Esophagus muscularis mucosa (tissue), 4 donors: ENCODE measurements around the gene RAG1. TPM values are rescaled to one million over a fixed set of nuclear protein-coding genes. Genes with fewer than 3 reads are reported as not detected.

ENCODE experiments used
- DNase-seq: peaks from one replicate; pipeline ENCODE4 v3.0.0-alpha.2; 2017; ENCODE audit errors: extremely low spot score
- H3K27ac ChIP-seq, 4 donors: fragments of 200-600 bp; sonication (generic); replicated peaks in 1 of 4; 1 replicate in 3 of 4; 2 replicates in 1 of 4; pipeline ENCODE4 v1.5.1; 2016 to 2019; ENCODE audit warnings: mild to moderate bottlenecking in 1 of 4
- H3K27me3 ChIP-seq, 4 donors: fragments of 200-600 bp; sonication (generic); one replicate each; pipeline versions ENCODE4 v1.5.1 to v1.6.0; 2016 to 2019
- H3K36me3 ChIP-seq, 4 donors: fragments of 200-600 bp; sonication (generic); one replicate each; pipeline ENCODE4 v1.5.1; 2016 to 2019
- H3K4me1 ChIP-seq, 4 donors: fragments of 200-600 bp; sonication (generic); one replicate each; pipeline ENCODE4 v1.5.1; 2016 to 2019
- H3K4me3 ChIP-seq, 4 donors: fragments of 200-600 bp; sonication (generic); 1 replicate in 2 of 4; 2 replicates in 2 of 4; pipeline ENCODE4 v1.5.1; 2016 to 2019; ENCODE audit warnings: mild to moderate bottlenecking in 4 of 4, moderate library complexity in 1 of 4
- H3K9me3 ChIP-seq, 4 donors: fragments of 200-600 bp; sonication (generic); 1 replicate in 3 of 4; 2 replicates in 1 of 4; pipeline ENCODE4 v1.5.1; 2016 to 2019
- CTCF ChIP-seq, 3 experiments: fragments of 200-600 bp in 2 of 3; fragments of 450-650 bp in 1 of 3; sonication (generic) in 2 of 3; IDR thresholded peaks; one replicate each; pipeline ENCODE4 v1.5.1; 2017 to 2019; ENCODE audit warnings: antibody characterized with exemption in 3 of 3, mild to moderate bottlenecking in 2 of 3, moderate library complexity in 1 of 3
- EP300 ChIP-seq: sonication (generic); formaldehyde crosslinking; IDR thresholded peaks from one replicate; pipeline ENCODE4 v1.6.1; 2017; ENCODE audit warnings: antibody characterized with exemption
- POLR2A ChIP-seq: fragments of 450-650 bp; IDR thresholded peaks from one replicate; pipeline ENCODE4 v1.6.1; 2017; ENCODE audit warnings: antibody characterized with exemption, moderate library complexity, mild to moderate bottlenecking, low read depth
- POLR2AphosphoS5 ChIP-seq, 2 donors: sonication (generic); formaldehyde crosslinking; IDR thresholded peaks; one replicate each; pipeline ENCODE4 v1.6.1; 2017; ENCODE audit warnings: antibody characterized with exemption in 2 of 2
- WGBS: methylation state at CpG from one replicate; pipeline ENCODE4 v1.1.5; 2018; 5-methylcytosine and 5-hydroxymethylcytosine counted together
- intact Hi-C: fragments of 100-400 bp; cut with DNase I; formaldehyde crosslinking; loops from one replicate; pipeline ENCODE4 v1.15.1; 2023
- total RNA-seq, 4 donors: library from RNA; depleted of rRNA; stranded (reverse); fragments of >200 nt; gene quantifications; one replicate each; pipeline versions ENCODE4 v1.1.0 to v1.2.1, GENCODE V29; 2016

The RAG1 gene
- total RNA-seq, 4 donors from 2014 or later, result 0.33 to 0.80 (median 0.56) TPM

- intact Hi-C loops, result no loop called here
- Histone ChIP-seq H3K27me3 (no peaks in the 10 kb centered on the region), H3K9me3 (no peaks in the 10 kb centered on the region), H3K36me3 (peaks cover 0 to 5% (median 2%) of the 10 kb centered on the region in 4 donors), H3K27ac (no peak overlapping the region), H3K4me3 (no peak overlapping the region), H3K4me1 (peaks cover 15 to 18% (median 17%) of the 10 kb centered on the region in 4 donors)
- 77% methylated on average over 3 of the region's 3 CpGs for WGBS
- DNase-seq, result no peak
- TF ChIP-seq CTCF (IDR thresholded peaks at IDR 0.05) (no peak), POLR2A (no peak), EP300 (no peak), POLR2AphosphoS5 (IDR thresholded peaks at IDR 0.05) (no peak)
Measured at GRCh38 chr11:36615826-36616225, 48.0 kb downstream of the RAG1 start.

- H3K4me3 ChIP-seq, result no peak overlapping the region
- no peaks in the 10 kb centered on the region for H3K36me3 ChIP-seq
- H3K27me3 ChIP-seq, result no peaks in the 10 kb centered on the region
- no peak overlapping the region for H3K27ac ChIP-seq
- H3K4me1 ChIP-seq, result peaks cover 15 to 18% (median 17%) of the 10 kb centered on the region in 4 donors
- no peak for TF ChIP-seq CTCF (IDR thresholded peaks at IDR 0.05)
- TF ChIP-seq POLR2A, result no peak
- TF ChIP-seq POLR2AphosphoS5 (IDR thresholded peaks at IDR 0.05), result no peak
- no peak for TF ChIP-seq EP300
- no peaks in the 10 kb centered on the region for H3K9me3 ChIP-seq
- intact Hi-C loops, result no loop called here
- 92% methylated on average over 6 of the region's 6 CpGs for WGBS
- no peak for DNase-seq
Measured at GRCh38 chr11:36617543-36618362, 49.9 kb downstream of the RAG1 start.

GRCh38 chr11:36618363-36619047 lies 50.7 kb downstream of the RAG1 start:
- Histone ChIP-seq H3K4me1 (peaks cover 15 to 18% (median 17%) of the 10 kb centered on the region in 4 donors), H3K36me3 (no peaks in the 10 kb centered on the region), H3K27me3 (no peaks in the 10 kb centered on the region), H3K27ac (no peak overlapping the region), H3K9me3 (no peaks in the 10 kb centered on the region), H3K4me3 (no peak overlapping the region)
- WGBS, result 63% methylated on average over 3 of the region's 3 CpGs
- intact Hi-C loops, result no loop called here
- DNase-seq, result no peak
- TF ChIP-seq POLR2A (no peak), CTCF (IDR thresholded peaks at IDR 0.05) (no peak), EP300 (no peak), POLR2AphosphoS5 (IDR thresholded peaks at IDR 0.05) (no peak)

- intact Hi-C loops, result no loop called here
- peak overlapping the region; percentile 5 to 18 (median 12) for H3K4me3 ChIP-seq
- no peak for DNase-seq
Measured at GRCh38 chr11:36619502-36619901, 51.7 kb downstream of the RAG1 start.

More at GRCh38 chr11:36619502-36619901, 51.7 kb downstream of the RAG1 start:
- Histone ChIP-seq H3K36me3 (no peaks in the 10 kb centered on the region), H3K27me3 (no peaks in the 10 kb centered on the region), H3K27ac (peak overlapping the region in 1 of 4 donors; percentile 4), H3K4me1 (peaks cover 15 to 18% (median 17%) of the 10 kb centered on the region in 4 donors), H3K9me3 (no peaks in the 10 kb centered on the region)
- TF ChIP-seq POLR2A (no peak), CTCF (IDR thresholded peaks at IDR 0.05) (no peak), POLR2AphosphoS5 (IDR thresholded peaks at IDR 0.05) (no peak), EP300 (no peak)
- 25% methylated on average over 5 of the region's 5 CpGs for WGBS
